ENCODE results near the gene SLC24A1. TPM values are rescaled to one million over a fixed set of nuclear protein-coding genes. Genes with fewer than 3 reads are reported as not detected.

Gene SLC24A1
- total and polyA plus RNA-seq, 2 of the 13 experiments (the other 11 are each of a cell fraction or from before 2014, with no cell fraction given): 5.9 to 8.3 TPM

- TF ChIP-seq NFAT5 (CRISPR knock-in tag; IDR thresholded peaks at IDR 0.05) (peak; percentile 33; the same call in 1 of the 2 replicates), ZNF703 (CRISPR knock-in tag; IDR thresholded peaks at IDR 0.05; ENCODE audit: borderline replicate concordance) (peak; percentile 63), DR1 (CRISPR knock-in tag; IDR thresholded peaks at IDR 0.05) (peak; percentile 86), ZNF180 (CRISPR knock-in tag; IDR thresholded peaks at IDR 0.05; ENCODE audit: borderline replicate concordance, low read depth) (no peak), NKX3-1 (CRISPR knock-in tag; IDR thresholded peaks at IDR 0.05) (peak; percentile 81), MEIS2 (CRISPR knock-in tag; IDR thresholded peaks at IDR 0.05) (peak; percentile 59; the same call in 1 of the 2 replicates), ZEB1 (IDR thresholded peaks at IDR 0.05; ENCODE audit: insufficient replicate concordance, low read depth) (peak; percentile 70), SRY (CRISPR knock-in tag; IDR thresholded peaks at IDR 0.05) (peak; percentile 96), SUZ12 (IDR thresholded peaks at IDR 0.05; ENCODE audit: low read depth, low read length) (no peak), ZNF563 (CRISPR knock-in tag; IDR thresholded peaks at IDR 0.05) (peak; percentile 19), GLMP (CRISPR knock-in tag; IDR thresholded peaks at IDR 0.05; ENCODE audit: borderline replicate concordance) (no peak), PHB2 (IDR thresholded peaks at IDR 0.05; ENCODE audit: partially characterized antibody) (no peak), ZNF562 (CRISPR knock-in tag; IDR thresholded peaks at IDR 0.05; ENCODE audit: borderline replicate concordance) (no peak), MIER2 (CRISPR knock-in tag; IDR thresholded peaks at IDR 0.05) (peak; percentile 86), FIP1L1 (IDR thresholded peaks at IDR 0.05; ENCODE audit: borderline replicate concordance, insufficient read depth, low read depth, low read length) (peak; percentile 80; the same call in 1 of the 2 replicates), RBM22 (optimal IDR thresholded peaks at IDR 0.05; ENCODE audit: low read length) (no peak), ZBTB14 (CRISPR knock-in tag; IDR thresholded peaks at IDR 0.05) (peak; percentile 50; the same call in 1 of the 2 replicates), AKAP8 (CRISPR knock-in tag; IDR thresholded peaks at IDR 0.05) (0 out of 2 replicates have a peak, but pooled peaks have one; percentile 23), TCF7L2 (IDR thresholded peaks at IDR 0.05; ENCODE audit: low read depth, low read length) (no peak), HCFC1 (IDR thresholded peaks at IDR 0.05; ENCODE audit: low read depth, low read length) (peak; percentile 70), ZNF30 (CRISPR knock-in tag; IDR thresholded peaks at IDR 0.05) (no peak; the same call in 1 of the 2 replicates), KLF13 (CRISPR knock-in tag; IDR thresholded peaks at IDR 0.05) (0 out of 2 replicates have a peak, but pooled peaks have one; percentile 20), HES4 (CRISPR knock-in tag; IDR thresholded peaks at IDR 0.05; ENCODE audit: borderline replicate concordance) (peak; percentile 50)
Measured at GRCh38 chr15:65610871-65611718, 10.6 kb upstream of the SLC24A1 start, which contains the start of gene INTS14 (continued).
